ENCODE measurements around the gene NAT14.
A peak's percentile ranks its signal among the peaks of the same experiment; 100 is the strongest.

NAT14 gene

GRCh38 chr19:55472463-55472862 is 12.5 kb upstream of the NAT14 start:
- no peak for DNase-seq

DNA sequence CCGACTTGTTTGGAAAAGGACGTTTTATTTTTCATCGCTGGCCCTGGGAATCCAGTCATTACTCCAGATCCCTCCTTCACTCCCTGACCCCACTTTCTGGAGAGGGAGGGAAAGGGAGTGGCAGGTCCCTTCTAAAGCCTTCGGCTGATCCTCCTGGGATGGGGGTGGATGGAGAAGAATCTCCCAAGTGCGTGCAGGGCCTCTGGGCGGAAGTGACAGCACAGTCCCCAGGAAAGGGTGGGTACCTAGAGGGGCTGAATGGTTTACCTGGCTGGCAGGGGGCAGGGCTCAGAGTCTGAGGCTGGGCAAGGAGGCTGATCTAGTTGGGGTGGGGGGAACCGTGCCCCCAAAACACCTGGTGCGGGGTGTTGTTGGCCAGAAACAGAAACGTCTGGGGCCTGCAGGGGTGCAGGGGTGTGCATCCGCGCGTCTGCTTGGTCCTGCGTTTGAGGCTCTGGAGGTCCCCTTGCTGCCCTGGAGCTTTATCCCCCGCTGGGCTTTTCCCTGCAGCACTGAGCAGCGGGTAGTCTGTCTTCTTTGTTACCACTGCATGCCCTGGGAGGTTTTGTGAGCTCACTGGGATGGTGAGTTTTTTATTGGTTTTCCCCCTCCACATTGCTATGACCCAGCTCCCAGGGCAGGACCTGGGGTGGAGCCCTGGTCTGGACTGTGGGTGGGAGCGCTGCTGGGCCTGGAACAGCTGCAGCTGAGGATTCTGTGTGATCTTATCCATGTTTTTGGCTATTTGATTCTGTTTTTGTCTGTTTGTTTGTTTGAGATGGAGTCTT is 11.6 kb upstream of the NAT14 start:
- DNase-seq = no peak

DNA sequence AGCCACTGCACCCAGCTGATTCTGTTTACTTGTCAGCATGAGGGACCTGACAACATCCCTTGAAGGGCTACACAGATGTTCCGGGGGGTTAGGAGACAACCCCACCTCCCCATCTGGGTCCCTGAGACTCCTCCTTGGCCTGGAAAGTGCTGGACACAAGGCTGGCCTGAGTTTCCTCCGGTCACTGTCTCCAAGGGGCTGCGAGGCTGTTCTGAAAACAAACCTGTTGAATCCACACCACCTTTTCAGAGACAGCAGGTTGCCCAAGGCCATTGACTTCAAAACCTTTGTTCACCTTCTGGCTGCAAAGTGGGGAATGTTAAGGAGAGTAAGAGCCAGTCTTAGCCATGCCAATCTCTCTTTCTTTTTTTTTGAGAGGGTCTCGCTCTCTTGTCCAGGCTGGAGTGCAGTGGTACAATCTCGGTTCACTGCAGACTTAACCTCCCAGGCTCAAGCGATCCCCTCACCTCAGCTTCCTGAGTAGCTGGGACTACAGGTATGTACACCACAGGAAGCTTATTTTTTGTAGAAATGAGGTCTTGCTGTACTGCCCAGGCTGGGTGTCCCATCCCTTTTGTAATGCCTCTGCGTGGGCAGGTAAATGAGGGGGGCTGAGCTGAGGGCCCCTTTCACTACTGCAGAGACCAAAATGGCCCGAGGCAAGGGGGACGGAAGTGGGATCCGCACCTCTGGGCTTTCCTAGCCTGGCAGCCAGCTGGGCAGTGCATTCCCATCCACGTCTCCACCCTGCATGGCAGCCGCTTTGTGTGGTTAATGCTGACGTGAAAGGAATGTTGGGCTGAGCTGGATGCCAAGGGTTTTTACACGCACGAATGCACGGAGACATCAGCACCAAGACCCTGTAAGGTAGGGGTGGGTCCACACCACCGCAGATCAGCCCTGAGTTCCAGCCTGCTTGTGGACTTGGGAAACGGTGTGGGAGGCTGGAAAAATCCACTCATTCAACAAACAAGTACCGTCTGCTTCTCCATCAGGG is 10.4 kb upstream of the NAT14 start:
- no peak for DNase-seq

DNA sequence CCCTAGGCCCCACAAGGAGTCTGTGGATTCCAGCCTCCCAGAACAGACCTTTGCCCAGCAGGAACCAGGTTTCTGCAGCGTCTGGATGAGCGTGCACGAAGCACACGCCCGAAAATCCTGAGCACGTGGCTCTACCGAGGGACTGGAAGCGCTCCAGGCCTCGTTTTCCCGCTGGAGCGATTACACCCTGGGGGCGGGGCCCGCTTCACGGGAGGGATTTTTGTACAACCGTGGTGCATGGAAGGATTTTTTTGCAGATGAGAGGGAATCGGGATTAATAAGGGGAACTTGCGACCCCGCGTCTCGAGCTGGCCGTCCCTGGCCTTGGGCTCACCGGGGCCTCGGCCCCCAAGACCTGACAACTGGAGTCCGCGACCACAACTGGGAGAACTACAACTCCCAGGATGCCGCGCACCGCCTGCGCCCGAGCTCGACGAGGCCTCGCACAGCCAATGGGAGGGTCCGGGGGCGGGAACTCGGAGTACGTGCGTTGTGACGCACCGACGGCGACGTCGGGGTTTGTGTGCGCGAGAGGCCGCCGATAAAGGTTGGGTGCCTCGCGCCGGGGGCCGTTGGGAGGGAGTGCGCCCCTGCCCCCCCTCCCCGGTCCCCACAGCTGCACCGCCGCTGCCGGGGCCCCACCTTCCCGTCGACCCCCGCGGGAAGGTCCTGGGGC is 8.8 kb upstream of the NAT14 start, which contains the start of gene ZNF628:
TSS of gene ZNF628 (plus strand) at position 518 of the 676 bp plus-strand sequence. CDS start 3,294 bp downstream, outside the sequence.
- DNase-seq = peak; percentile 95 to 99 (median 96)

DNA sequence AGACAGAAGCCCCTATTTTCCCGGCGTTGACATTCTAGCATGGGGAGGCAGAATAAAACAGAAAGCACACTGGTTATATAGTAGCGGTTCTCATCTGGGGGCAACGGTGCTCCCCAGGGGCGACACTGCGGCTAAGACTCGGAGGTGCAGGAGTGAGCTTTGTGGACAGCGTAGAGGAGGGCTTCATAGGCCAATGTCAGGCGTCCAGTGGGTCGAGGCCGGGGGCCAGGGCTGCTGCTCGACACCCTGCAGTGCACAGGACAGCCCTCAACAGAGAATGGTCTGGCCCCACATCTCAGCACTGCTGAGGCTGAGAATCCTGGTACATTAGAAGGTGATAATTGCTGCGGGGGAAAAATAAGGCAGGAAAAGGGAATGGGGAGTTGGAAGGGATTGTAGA is 7.1 kb upstream of the NAT14 start:
- DNase-seq = no peak

DNA sequence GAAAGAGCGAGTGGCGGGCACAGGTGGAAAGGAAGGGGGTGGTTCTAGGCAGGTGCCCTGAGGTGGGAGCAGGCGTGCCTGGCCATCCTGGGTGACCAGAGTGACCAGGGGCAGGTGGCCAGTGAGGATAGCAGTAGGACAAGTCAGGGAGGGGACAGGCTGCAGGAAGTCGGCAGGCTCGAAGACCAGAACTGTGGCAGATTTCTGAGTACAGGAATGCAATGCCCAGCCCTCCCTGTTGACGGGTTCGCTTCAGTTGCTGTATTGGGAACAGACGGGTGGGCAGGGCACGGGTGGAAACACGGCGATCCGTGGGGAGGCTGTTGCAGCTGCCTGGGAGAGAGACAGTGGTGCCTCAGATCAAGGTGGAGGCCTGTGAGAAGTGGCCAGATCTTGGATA is 6.6 kb upstream of the NAT14 start:
- DNase-seq = no peak

GRCh38 chr19:55479045-55479444 is 5.9 kb upstream of the NAT14 start:
- DNase-seq = no peak

GRCh38 chr19:55479451-55480230 is 5.3 kb upstream of the NAT14 start:
- DNase-seq = no peak

DNA sequence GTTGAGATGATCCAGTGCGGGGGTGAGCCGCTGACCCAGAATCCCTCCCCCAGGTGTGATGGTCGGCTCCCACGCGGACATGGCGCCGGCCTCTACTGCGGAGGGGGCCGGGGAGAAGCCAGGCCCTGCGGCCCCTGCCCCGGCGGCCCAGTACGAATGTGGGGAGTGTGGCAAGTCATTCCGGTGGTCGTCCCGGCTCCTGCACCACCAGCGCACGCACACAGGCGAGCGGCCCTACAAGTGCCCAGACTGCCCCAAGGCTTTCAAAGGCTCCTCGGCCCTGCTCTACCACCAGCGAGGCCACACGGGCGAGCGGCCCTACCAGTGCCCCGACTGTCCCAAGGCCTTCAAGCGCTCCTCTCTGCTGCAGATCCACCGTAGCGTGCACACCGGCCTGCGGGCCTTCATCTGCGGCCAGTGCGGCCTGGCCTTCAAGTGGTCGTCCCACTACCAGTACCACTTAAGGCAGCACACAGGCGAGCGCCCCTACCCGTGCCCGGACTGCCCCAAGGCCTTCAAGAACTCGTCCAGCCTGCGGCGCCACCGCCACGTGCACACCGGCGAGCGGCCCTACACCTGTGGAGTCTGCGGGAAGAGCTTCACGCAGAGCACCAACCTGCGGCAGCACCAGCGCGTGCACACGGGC is 3.7 kb upstream of the NAT14 start:
- no peak for DNase-seq

DNA sequence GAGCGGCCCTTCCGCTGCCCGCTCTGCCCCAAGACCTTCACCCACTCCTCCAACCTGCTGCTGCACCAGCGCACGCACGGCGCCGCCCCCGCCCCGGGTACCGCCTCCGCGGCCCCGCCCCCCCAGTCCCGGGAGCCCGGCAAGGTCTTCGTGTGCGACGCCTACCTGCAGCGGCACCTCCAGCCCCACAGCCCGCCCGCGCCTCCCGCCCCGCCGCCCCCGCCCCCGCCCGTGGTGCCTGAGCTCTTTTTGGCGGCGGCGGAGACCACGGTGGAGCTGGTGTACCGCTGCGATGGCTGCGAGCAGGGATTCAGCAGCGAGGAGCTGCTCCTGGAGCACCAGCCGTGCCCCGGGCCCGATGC is 3.2 kb upstream of the NAT14 start:
- no peak for DNase-seq

- DNase-seq = no peak
Measured at GRCh38 chr19:55482156-55482961, 2.6 kb upstream of the NAT14 start.

DNA sequence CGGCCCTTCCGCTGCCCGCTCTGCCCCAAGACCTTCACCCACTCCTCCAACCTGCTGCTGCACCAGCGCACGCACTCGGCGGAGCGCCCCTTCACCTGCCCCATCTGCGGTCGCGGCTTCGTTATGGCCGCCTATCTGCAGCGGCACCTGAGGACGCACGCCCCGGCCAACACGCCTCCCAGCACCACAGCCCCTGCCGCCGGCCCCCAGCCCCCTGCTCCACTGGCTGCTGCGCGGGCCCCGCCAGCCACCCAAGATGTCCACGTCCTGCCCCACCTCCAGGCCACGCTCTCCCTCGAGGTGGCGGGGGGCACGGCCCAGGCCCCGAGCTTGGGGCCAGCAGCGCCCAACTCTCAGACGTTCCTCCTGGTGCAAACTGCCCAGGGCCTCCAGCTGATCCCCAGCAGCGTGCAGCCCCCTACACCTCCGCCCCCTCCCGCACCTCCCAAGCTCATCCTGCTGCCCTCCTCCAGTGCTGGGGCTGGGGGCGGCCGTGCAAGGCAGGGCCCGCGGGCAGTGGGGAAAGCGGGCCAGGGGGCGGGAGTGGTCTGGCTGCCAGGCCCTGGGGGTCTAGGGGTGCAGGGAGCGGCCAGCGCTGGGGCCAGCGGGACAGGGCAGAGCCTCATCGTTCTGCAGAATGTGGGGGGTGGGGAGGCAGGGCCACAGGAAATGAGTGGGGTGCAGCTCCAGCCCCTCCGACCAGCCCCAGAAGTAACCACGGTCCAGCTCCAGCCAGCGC is 1.9 kb upstream of the NAT14 start:
- no peak for DNase-seq

- DNase-seq = peak in 1 of 5 donors; percentile 6
Measured at GRCh38 chr19:55483706-55484592, 1.0 kb upstream of the NAT14 start.

DNA sequence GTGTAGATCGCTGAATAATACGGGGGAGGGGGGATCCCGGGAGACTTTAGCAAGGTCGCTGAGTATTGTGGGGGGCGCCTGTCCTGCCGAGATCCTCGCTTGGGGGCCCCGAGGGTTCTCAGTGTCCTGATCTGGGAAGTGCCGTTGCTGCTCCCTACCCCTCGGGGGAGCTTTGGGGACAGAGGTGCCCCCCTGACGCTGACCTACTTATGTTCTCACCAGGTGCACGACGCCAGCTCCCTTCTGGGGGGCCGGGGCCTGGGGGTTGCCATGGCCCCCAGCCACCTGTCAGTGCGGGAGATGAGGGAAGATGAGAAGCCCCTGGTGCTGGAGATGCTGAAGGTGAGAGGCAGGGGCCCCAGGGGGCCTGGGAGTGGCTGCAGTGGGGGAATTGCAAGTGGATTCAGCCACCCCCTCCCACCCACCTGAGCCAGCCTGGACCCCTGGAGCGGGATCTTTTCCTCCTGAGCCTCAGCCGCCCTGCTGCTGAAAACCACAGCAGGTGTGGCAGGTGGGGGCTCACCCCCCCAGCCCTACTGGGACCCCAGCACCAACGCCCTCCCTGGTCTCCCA is 537 bp downstream of the NAT14 start:
- DNase-seq = no peak

- no peak for DNase-seq
Measured at GRCh38 chr19:55486043-55486970, 1.3 kb downstream of the NAT14 start.

GRCh38 chr19:55486971-55487923 is 2.3 kb downstream of the NAT14 start:
- no peak for DNase-seq
